Neuronal stem cell (in vitro differentiated cells): ENCODE data around the gene SH3GL1.
"Not testable (repeated sequence)": the region's sequence is repeated elsewhere in the genome, so short reads cannot be mapped to it uniquely, and the experiment has no call there.

ENCODE experiments used
- DNase-seq: peaks from one replicate; pipeline ENCODE4 v3.0.0-alpha.2; 2013; ENCODE audit warnings: low spot score
- H2AFZ ChIP-seq: one replicate; pipeline ENCODE4 v1.6.1; 2013; ENCODE audit warnings: mild to moderate bottlenecking, low read length, inconsistent platforms
- H2AK5ac ChIP-seq: 2 replicates; pipeline ENCODE4 v1.6.1; 2013; ENCODE audit warnings: low read depth, mild to moderate bottlenecking, inconsistent platforms, low read length, moderate library complexity, mixed read lengths
- H2BK120ac ChIP-seq: 2 replicates; pipeline ENCODE4 v1.6.1; 2013; ENCODE audit warnings: low read depth, mild to moderate bottlenecking, inconsistent platforms, low read length, moderate library complexity, mixed read lengths
- H2BK12ac ChIP-seq: one replicate; pipeline ENCODE4 v1.6.1; 2013; ENCODE audit warnings: low read length, inconsistent platforms
- H2BK15ac ChIP-seq: 2 replicates; pipeline ENCODE4 v1.6.1; 2013; ENCODE audit warnings: mild to moderate bottlenecking, low read length, inconsistent platforms, mixed read lengths
- H2BK5ac ChIP-seq: one replicate; pipeline ENCODE4 v1.6.1; 2013; ENCODE audit warnings: inconsistent platforms, mild to moderate bottlenecking, low read length, moderate library complexity
- H3K14ac ChIP-seq: one replicate; pipeline ENCODE4 v1.6.1; 2013; ENCODE audit warnings: low read length, inconsistent platforms
- H3K18ac ChIP-seq: 2 replicates; pipeline ENCODE4 v1.6.1; 2013; ENCODE audit warnings: low read length, inconsistent platforms
- H3K23ac ChIP-seq: 2 replicates; pipeline ENCODE4 v1.6.1; 2013; ENCODE audit warnings: low read depth, mild to moderate bottlenecking, mixed read lengths, low read length, inconsistent platforms; ENCODE audit not compliant: poor library complexity
- H3K27ac ChIP-seq: replicated peaks from 3 replicates; pipeline ENCODE4 v1.5.1; 2013; ENCODE audit warnings: low read length, inconsistent platforms
- H3K27me3 ChIP-seq, 3 experiments: 2 replicates each; pipeline ENCODE4 v1.6.1; 2013; ENCODE audit warnings: low read length in 3 of 3, mild to moderate bottlenecking in 2 of 3, inconsistent platforms in 1 of 3, low read depth in 1 of 3, mixed read lengths in 1 of 3, moderate library complexity in 1 of 3; ENCODE audit not compliant: control insufficient read depth in 3 of 3, insufficient read depth in 3 of 3
- H3K36me3 ChIP-seq, 2 donors: replicated peaks in 1 of 2; 2 replicates each; pipeline ENCODE4 v1.6.1; 2013; ENCODE audit warnings: low read length in 2 of 2; ENCODE audit not compliant: control insufficient read depth in 2 of 2, insufficient read depth in 2 of 2
- H3K4ac ChIP-seq: 2 replicates; pipeline ENCODE4 v1.6.1; 2013; ENCODE audit warnings: inconsistent platforms, mild to moderate bottlenecking, low read length, moderate library complexity
- H3K4me1 ChIP-seq, 2 donors: 1 replicate in 1 of 2; 2 replicates in 1 of 2; pipeline ENCODE4 v1.6.1; 2013; ENCODE audit warnings: low read length in 2 of 2, low read depth in 1 of 2; ENCODE audit not compliant: control insufficient read depth in 2 of 2, insufficient read depth in 1 of 2
- H3K4me2 ChIP-seq: one replicate; pipeline ENCODE4 v1.6.1; 2013; ENCODE audit warnings: mild to moderate bottlenecking, low read length, inconsistent platforms; ENCODE audit not compliant: insufficient read depth, poor library complexity, severe bottlenecking
- H3K4me3 ChIP-seq, 2 donors: 2 replicates each; pipeline ENCODE4 v1.5.1; 2013; ENCODE audit warnings: low read length in 2 of 2, mild to moderate bottlenecking in 2 of 2, inconsistent platforms in 1 of 2, moderate library complexity in 1 of 2
- H3K79me1 ChIP-seq: one replicate; pipeline ENCODE4 v1.6.1; 2013; ENCODE audit warnings: low read depth, mild to moderate bottlenecking, inconsistent platforms, low read length, moderate library complexity
- H3K9ac ChIP-seq: one replicate; pipeline ENCODE4 v1.6.1; 2013; ENCODE audit warnings: mild to moderate bottlenecking, low read depth, low read length, inconsistent platforms; ENCODE audit not compliant: poor library complexity
- H3K9me3 ChIP-seq, 2 donors: replicated peaks in 1 of 2; 2 replicates each; pipeline versions ENCODE3 to v1.6.1; 2013; ENCODE audit warnings: low read length in 2 of 2, mild to moderate bottlenecking in 2 of 2, inconsistent platforms in 1 of 2, low read depth in 1 of 2, mixed read lengths in 1 of 2, moderate library complexity in 1 of 2; ENCODE audit not compliant: control insufficient read depth in 2 of 2, insufficient read depth in 1 of 2
- H4K8ac ChIP-seq: one replicate; pipeline ENCODE4 v1.6.1; 2013; ENCODE audit warnings: low read depth, mild to moderate bottlenecking, inconsistent platforms, low read length, moderate library complexity
- H4K91ac ChIP-seq: one replicate; pipeline ENCODE4 v1.6.1; 2013; ENCODE audit warnings: low read length, low read depth, mild to moderate bottlenecking, inconsistent platforms; ENCODE audit not compliant: poor library complexity
- WGBS, 2 donors: extraction: QIAGEN DNeasy Blood & Tissue Kit; methylation state at CpG; one replicate each; pipeline ENCODE4 v1.1.7; 2013; ENCODE audit warnings: missing lambda C conversion rate in 2 of 2, mixed read lengths in 1 of 2; ENCODE audit not compliant: insufficient read length in 2 of 2, insufficient replicate concordance in 1 of 2; ENCODE audit errors: extremely low coverage in 2 of 2; 5-methylcytosine and 5-hydroxymethylcytosine counted together

SH3GL1 gene

GRCh38 chr19:4349225-4349624 lies 51.1 kb downstream of the SH3GL1 start:
- H3K4me1 ChIP-seq, H3K14ac ChIP-seq, DNase-seq, H2AFZ ChIP-seq, H4K8ac ChIP-seq, H3K4me2 ChIP-seq, H3K4ac ChIP-seq, H3K79me1 ChIP-seq, H3K27me3 ChIP-seq, H3K9ac ChIP-seq, H2AK5ac ChIP-seq, H3K23ac ChIP-seq, H4K91ac ChIP-seq, H2BK5ac ChIP-seq, H3K27ac ChIP-seq, H3K4me3 ChIP-seq, H2BK120ac ChIP-seq, H2BK15ac ChIP-seq, H2BK12ac ChIP-seq, H3K18ac ChIP-seq, H3K9me3 ChIP-seq: not testable (repeated sequence)
- no CpG with 5 or more reads among the region's 16 CpGs for WGBS, 2 donors
- H3K36me3 ChIP-seq: peaks cover 24 to 72% of the 10 kb centered on the region in 2 donors

- H3K79me1 ChIP-seq: peaks cover 5% of the 10 kb centered on the region
- no peak overlapping the region for H4K8ac ChIP-seq
- H2AK5ac ChIP-seq: no peak overlapping the region
- no peak overlapping the region for H3K18ac ChIP-seq
- H3K9me3 ChIP-seq: no peaks in the 10 kb centered on the region
- no CpG with 5 or more reads among the region's 6 CpGs for WGBS, 2 donors
- no peak overlapping the region for H2BK12ac ChIP-seq
- H3K4me1 ChIP-seq: peaks cover 6% of the 10 kb centered on the region in 2 donors
- no peak overlapping the region for H3K9ac ChIP-seq
- H3K27me3 ChIP-seq: no peaks in the 10 kb centered on the region
- H3K23ac ChIP-seq: no peak overlapping the region
- H3K14ac ChIP-seq: no peak overlapping the region
- H4K91ac ChIP-seq: no peak overlapping the region
- H3K4me2 ChIP-seq: no peak overlapping the region
- H3K4ac ChIP-seq: no peak overlapping the region
- no peak for DNase-seq
- peaks cover 19 to 56% of the 10 kb centered on the region in 2 donors for H3K36me3 ChIP-seq
- H3K4me3 ChIP-seq: no peak overlapping the region
- H2AFZ ChIP-seq: no peak overlapping the region
- no peak overlapping the region for H2BK5ac ChIP-seq
- no peak overlapping the region for H3K27ac ChIP-seq
- H2BK120ac ChIP-seq: no peak overlapping the region
- no peak overlapping the region for H2BK15ac ChIP-seq
Observed at GRCh38 chr19:4347521-4347920, 52.8 kb downstream of the SH3GL1 start.

GRCh38 chr19:4346020-4346383 lies 54.3 kb downstream of the SH3GL1 start:
- H3K18ac ChIP-seq: no peak overlapping the region
- H3K36me3 ChIP-seq: peaks cover 19 to 52% of the 10 kb centered on the region in 2 donors
- no peak overlapping the region for H4K91ac ChIP-seq
- no peak overlapping the region for H3K27ac ChIP-seq
- no peak for DNase-seq
- no peak overlapping the region for H3K9ac ChIP-seq
- no peaks in the 10 kb centered on the region for H3K27me3 ChIP-seq
- H3K4me2 ChIP-seq: no peak overlapping the region
- no peak overlapping the region for H3K4me3 ChIP-seq
- peaks cover 5% of the 10 kb centered on the region for H3K79me1 ChIP-seq
- no peak overlapping the region for H3K14ac ChIP-seq
- WGBS, 2 donors: no CpG with 5 or more reads among the region's 6 CpGs
- no peaks in the 10 kb centered on the region for H3K9me3 ChIP-seq
- H3K23ac ChIP-seq: no peak overlapping the region
- no peak overlapping the region for H2AK5ac ChIP-seq
- H2BK15ac ChIP-seq: no peak overlapping the region
- H2BK12ac ChIP-seq: no peak overlapping the region
- no peak overlapping the region for H3K4ac ChIP-seq
- H3K4me1 ChIP-seq: peaks cover 6 to 11% of the 10 kb centered on the region in 2 donors
- no peak overlapping the region for H2BK120ac ChIP-seq
- H2BK5ac ChIP-seq: no peak overlapping the region
- no peak overlapping the region for H4K8ac ChIP-seq
- H2AFZ ChIP-seq: no peak overlapping the region

- Histone ChIP-seq H4K91ac (no peak overlapping the region), H3K23ac (peak overlapping the region; percentile 75), H3K4ac (no peak overlapping the region), H3K4me1 (peaks cover 6 to 11% of the 10 kb centered on the region in 2 donors), H3K14ac (no peak overlapping the region), H2BK120ac (no peak overlapping the region), H3K9ac (peak overlapping the region; percentile 3), H4K8ac (no peak overlapping the region), H3K9me3 (no peaks in the 10 kb centered on the region), H3K27me3 (no peaks in the 10 kb centered on the region), H3K4me3 (no peak overlapping the region), H2BK15ac (no peak overlapping the region), H2BK5ac (no peak overlapping the region), H3K36me3 (peaks cover 17 to 47% of the 10 kb centered on the region in 2 donors), H3K18ac (no peak overlapping the region), H2AFZ (no peak overlapping the region), H3K27ac (no peak overlapping the region), H2AK5ac (no peak overlapping the region), H2BK12ac (no peak overlapping the region), H3K4me2 (no peak overlapping the region), H3K79me1 (peaks cover 2% of the 10 kb centered on the region)
- WGBS, 2 donors: no CpG with 5 or more reads among the region's 15 CpGs
- no peak for DNase-seq
Observed at GRCh38 chr19:4345342-4346019, 54.9 kb downstream of the SH3GL1 start.
